Parathyroid adenoma (tissue), 2 donors: ENCODE results near the gene DDR1.

Experiments
- H2AFZ ChIP-seq: fragments of 300-600 bp; sonication (generic); one replicate; pipeline ENCODE4 v1.7.0; 2017; ENCODE audit warnings: antibody characterized with exemption, mild to moderate bottlenecking
- H3K27ac ChIP-seq: fragments of 300-600 bp; sonication (generic); one replicate; pipeline ENCODE4 v1.7.0; 2017
- H3K27me3 ChIP-seq: fragments of 300-600 bp; sonication (generic); one replicate; pipeline ENCODE4 v1.7.0; 2017; ENCODE audit warnings: low read length; ENCODE audit not compliant: control insufficient read depth, insufficient read depth
- H3K36me3 ChIP-seq: fragments of 300-600 bp; sonication (generic); one replicate; pipeline ENCODE4 v1.7.0; 2017; ENCODE audit warnings: low read length; ENCODE audit not compliant: control insufficient read depth, insufficient read depth
- H3K4me1 ChIP-seq: fragments of 300-600 bp; sonication (generic); one replicate; pipeline ENCODE4 v1.7.0; 2017; ENCODE audit warnings: control low read depth
- H3K4me2 ChIP-seq: fragments of 300-600 bp; sonication (generic); one replicate; pipeline ENCODE4 v1.7.0; 2017; ENCODE audit warnings: low read length
- H3K4me3 ChIP-seq: fragments of 300-600 bp; sonication (generic); one replicate; pipeline ENCODE4 v1.7.0; 2017; ENCODE audit warnings: low read depth, low read length
- H3K79me2 ChIP-seq: fragments of 300-600 bp; sonication (generic); one replicate; pipeline ENCODE4 v1.7.0; 2017; ENCODE audit warnings: control low read depth
- H3K9ac ChIP-seq: fragments of 300-600 bp; sonication (generic); one replicate; pipeline ENCODE4 v1.7.0; 2017; ENCODE audit warnings: mild to moderate bottlenecking
- H3K9me3 ChIP-seq: fragments of 300-600 bp; sonication (generic); one replicate; pipeline ENCODE4 v1.7.0; 2017; ENCODE audit warnings: low read length; ENCODE audit not compliant: control insufficient read depth
- CTCF ChIP-seq: fragments of 300-600 bp; sonication (generic); IDR thresholded peaks from one replicate; pipeline ENCODE4 v1.7.0; 2017; ENCODE audit warnings: antibody characterized with exemption, mild to moderate bottlenecking
- donor health status: primary hyperparathyroidism.

DDR1 gene

DNA sequence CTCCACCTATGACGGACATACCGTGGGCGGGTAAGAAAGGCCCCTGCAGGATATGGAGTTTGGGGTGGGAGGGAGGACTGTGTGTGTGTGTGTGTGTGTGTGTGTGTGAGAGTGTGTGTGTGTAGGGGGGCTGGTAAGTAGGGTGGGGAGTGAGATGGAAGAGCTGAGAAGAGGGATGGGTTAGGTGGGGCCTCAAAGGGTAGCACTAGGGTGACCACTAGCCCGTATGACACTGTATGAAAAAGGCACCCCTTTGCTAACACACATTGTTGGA is 7.1 kb downstream of the DDR1 start:
- Histone ChIP-seq H3K4me3 (no peak overlapping the region), H2AFZ (no peak overlapping the region), H3K4me2 (no peak overlapping the region), H3K36me3 (no peaks in the 10 kb centered on the region), H3K27me3 (no peaks in the 10 kb centered on the region), H3K79me2 (peaks cover 33% of the 10 kb centered on the region), H3K9ac (no peak overlapping the region), H3K27ac (no peak overlapping the region), H3K4me1 (peaks cover 12% of the 10 kb centered on the region), H3K9me3 (no peaks in the 10 kb centered on the region)
- no peak for TF ChIP-seq CTCF

- no peaks in the 10 kb centered on the region for H3K9me3 ChIP-seq
Observed at GRCh38 chr6:30891816-30892538, 7.7 kb downstream of the DDR1 start.

DNA sequence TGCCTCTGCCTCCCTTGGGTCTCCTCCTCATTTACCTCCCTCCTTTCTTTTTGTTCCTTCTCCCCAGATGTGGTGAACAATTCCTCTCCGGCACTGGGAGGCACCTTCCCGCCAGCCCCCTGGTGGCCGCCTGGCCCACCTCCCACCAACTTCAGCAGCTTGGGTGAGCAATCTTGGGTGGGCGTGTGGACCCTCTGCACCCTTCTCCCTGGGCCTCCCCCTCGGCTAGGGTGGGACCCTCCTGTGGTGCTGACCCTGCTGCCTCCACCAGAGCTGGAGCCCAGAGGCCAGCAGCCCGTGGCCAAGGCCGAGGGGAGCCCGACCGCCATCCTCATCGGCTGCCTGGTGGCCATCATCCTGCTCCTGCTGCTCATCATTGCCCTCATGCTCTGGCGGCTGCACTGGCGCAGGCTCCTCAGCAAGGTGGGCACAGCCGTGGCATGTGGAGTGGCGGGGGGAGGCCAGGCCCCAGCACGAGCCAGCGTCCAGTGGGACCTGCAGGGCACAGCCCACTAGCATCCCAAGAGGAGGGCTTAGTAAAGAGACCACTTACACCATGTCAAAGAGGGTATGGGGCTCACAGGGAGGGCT is 8.8 kb downstream of the DDR1 start:
- no peak overlapping the region for H3K4me2 ChIP-seq
- no peaks in the 10 kb centered on the region for H3K9me3 ChIP-seq
- H3K27ac ChIP-seq = no peak overlapping the region
- H3K79me2 ChIP-seq = peaks cover 27% of the 10 kb centered on the region
- H2AFZ ChIP-seq = no peak overlapping the region
- no peaks in the 10 kb centered on the region for H3K27me3 ChIP-seq
- no peaks in the 10 kb centered on the region for H3K36me3 ChIP-seq
- H3K4me3 ChIP-seq = no peak overlapping the region
- H3K9ac ChIP-seq = no peak overlapping the region
- TF ChIP-seq CTCF = no peak
- peaks cover 6% of the 10 kb centered on the region for H3K4me1 ChIP-seq

More at GRCh38 chr6:30891816-30892538, 7.7 kb downstream of the DDR1 start:
- TF ChIP-seq CTCF = no peak
- Histone ChIP-seq H2AFZ (no peak overlapping the region), H3K79me2 (peaks cover 27% of the 10 kb centered on the region), H3K4me2 (no peak overlapping the region), H3K27me3 (no peaks in the 10 kb centered on the region), H3K36me3 (no peaks in the 10 kb centered on the region), H3K9ac (no peak overlapping the region), H3K27ac (no peak overlapping the region), H3K4me1 (peaks cover 6% of the 10 kb centered on the region), H3K4me3 (no peak overlapping the region)

DNA sequence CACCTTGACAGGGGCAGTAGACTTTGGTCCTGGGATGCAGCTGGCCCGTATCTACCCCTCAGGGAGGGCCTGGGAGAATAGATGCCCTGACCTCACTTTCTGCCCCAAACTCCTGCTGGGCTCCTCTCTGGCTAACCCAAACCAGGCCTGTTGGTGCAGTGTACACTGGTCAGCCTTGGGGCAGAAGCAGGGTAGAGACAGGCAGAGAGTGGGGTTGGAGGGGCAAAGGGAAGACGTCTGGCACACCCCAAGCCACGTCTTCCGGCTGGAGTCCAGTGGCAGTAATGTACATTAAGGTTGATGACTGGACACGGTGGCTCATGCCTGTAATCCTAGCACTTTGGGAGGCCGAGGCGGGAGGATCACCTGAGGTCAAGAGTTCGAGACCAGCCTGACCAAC is 9.3 kb downstream of the DDR1 start:
- Histone ChIP-seq H3K36me3 (no peaks in the 10 kb centered on the region), H2AFZ (no peak overlapping the region), H3K27ac (no peak overlapping the region), H3K79me2 (peaks cover 23% of the 10 kb centered on the region), H3K27me3 (no peaks in the 10 kb centered on the region), H3K9ac (no peak overlapping the region), H3K9me3 (no peaks in the 10 kb centered on the region), H3K4me2 (no peak overlapping the region), H3K4me3 (no peak overlapping the region), H3K4me1 (peaks cover 6% of the 10 kb centered on the region)
- TF ChIP-seq CTCF = no peak

GRCh38 chr6:30894381-30894780 is 10.1 kb downstream of the DDR1 start:
- H3K9ac ChIP-seq = no peak overlapping the region

More at GRCh38 chr6:30894381-30894780, 10.1 kb downstream of the DDR1 start:
- no peak overlapping the region for H3K4me3 ChIP-seq
- no peak overlapping the region for H2AFZ ChIP-seq
- no peak for TF ChIP-seq CTCF
- no peaks in the 10 kb centered on the region for H3K9me3 ChIP-seq
- H3K36me3 ChIP-seq = no peaks in the 10 kb centered on the region
- H3K27me3 ChIP-seq = no peaks in the 10 kb centered on the region
- peaks cover 16% of the 10 kb centered on the region for H3K79me2 ChIP-seq
- H3K27ac ChIP-seq = no peak overlapping the region
- H3K4me1 ChIP-seq = peaks cover 6% of the 10 kb centered on the region
- H3K4me2 ChIP-seq = no peak overlapping the region
